Measurements from ENCODE around the gene MTFR1L.

DNA sequence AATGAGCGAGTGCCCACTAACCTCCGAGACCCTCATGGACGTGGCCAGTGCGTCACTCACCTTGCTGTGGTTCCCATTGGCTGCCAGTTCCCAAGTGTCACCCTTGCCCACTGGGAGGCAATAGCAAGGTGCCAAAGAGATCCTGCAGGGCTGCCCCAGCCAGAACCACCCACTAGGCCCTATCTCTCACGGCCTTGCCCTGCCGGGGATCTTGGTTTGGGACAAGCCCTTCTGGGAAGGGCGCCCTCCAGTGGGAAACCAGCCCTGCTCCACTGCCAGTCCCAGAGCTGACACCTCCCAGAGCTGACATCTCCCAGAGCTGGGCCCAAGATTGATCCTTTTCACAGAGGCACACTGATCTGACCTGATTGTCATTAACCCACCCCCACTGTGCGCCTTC is 21.8 kb upstream of the MTFR1L start:
- TF ChIP-seq, protein P1, sequence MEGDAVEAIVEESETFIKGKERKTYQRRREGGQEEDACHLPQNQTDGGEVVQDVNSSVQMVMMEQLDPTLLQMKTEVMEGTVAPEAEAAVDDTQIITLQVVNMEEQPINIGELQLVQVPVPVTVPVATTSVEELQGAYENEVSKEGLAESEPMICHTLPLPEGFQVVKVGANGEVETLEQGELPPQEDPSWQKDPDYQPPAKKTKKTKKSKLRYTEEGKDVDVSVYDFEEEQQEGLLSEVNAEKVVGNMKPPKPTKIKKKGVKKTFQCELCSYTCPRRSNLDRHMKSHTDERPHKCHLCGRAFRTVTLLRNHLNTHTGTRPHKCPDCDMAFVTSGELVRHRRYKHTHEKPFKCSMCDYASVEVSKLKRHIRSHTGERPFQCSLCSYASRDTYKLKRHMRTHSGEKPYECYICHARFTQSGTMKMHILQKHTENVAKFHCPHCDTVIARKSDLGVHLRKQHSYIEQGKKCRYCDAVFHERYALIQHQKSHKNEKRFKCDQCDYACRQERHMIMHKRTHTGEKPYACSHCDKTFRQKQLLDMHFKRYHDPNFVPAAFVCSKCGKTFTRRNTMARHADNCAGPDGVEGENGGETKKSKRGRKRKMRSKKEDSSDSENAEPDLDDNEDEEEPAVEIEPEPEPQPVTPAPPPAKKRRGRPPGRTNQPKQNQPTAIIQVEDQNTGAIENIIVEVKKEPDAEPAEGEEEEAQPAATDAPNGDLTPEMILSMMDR (conservative IDR thresholded peaks at IDR 0.05 in 1 of 2, IDR thresholded peaks at IDR 0.05 in 1 of 2; ENCODE audit: extremely low read depth in 1 of 2, insufficient read depth in 1 of 2, low read depth in 1 of 2, low read length in 2 of 2), result peak; percentile 41 to 65
- TF ChIP-seq EZH2 (IDR thresholded peaks at IDR 0.05; ENCODE audit: borderline replicate concordance, low read length), result no peak

All from mammary epithelial cell (primary cell).